Neural cell (in vitro differentiated cells): Measurements from ENCODE around the gene XXYLT1. TPM values are rescaled to one million over a fixed set of nuclear protein-coding genes. Genes with fewer than 3 reads are reported as not detected.

ENCODE experiments used
- H2AFZ ChIP-seq: fragments of 200-600, 300-800 bp; sonication (generic), shearing (Covaris generic); 2 replicates; pipeline ENCODE4 v1.6.0; 2014; ENCODE audit warnings: low read depth, mild to moderate bottlenecking, antibody characterized with exemption, low read length, moderate library complexity
- H3F3A ChIP-seq: fragments of 200-600 bp; shearing (Covaris generic); 2 replicates; pipeline ENCODE4 v1.6.1; 2016; ENCODE audit warnings: mild to moderate bottlenecking, moderate library complexity, mixed read lengths, antibody characterized with exemption, low read length; ENCODE audit not compliant: insufficient read depth, poor library complexity, severe bottlenecking
- H3K27ac ChIP-seq: fragments of 200-600, 300-800 bp; sonication (generic), shearing (Covaris generic); 2 replicates; pipeline ENCODE4 v1.5.1; 2014; ENCODE audit warnings: mild to moderate bottlenecking, low read length, moderate library complexity
- H3K27me3 ChIP-seq: fragments of 300-800, 200-600 bp; sonication (generic), shearing (Covaris generic); 2 replicates; pipeline ENCODE4 v1.6.0; 2014; ENCODE audit warnings: mild to moderate bottlenecking, low read depth, low read length, moderate library complexity; ENCODE audit not compliant: insufficient read depth
- H3K36me3 ChIP-seq: fragments of 300-800, 200-600 bp; sonication (generic), shearing (Covaris generic); 2 replicates; pipeline ENCODE4 v1.5.1; 2014; ENCODE audit warnings: mild to moderate bottlenecking, antibody characterized with exemption, low read length, moderate library complexity; ENCODE audit not compliant: insufficient read depth
- H3K4me2 ChIP-seq: fragments of 300-800, 200-600 bp; sonication (generic), shearing (Covaris generic); 2 replicates; pipeline ENCODE4 v1.6.0; 2014; ENCODE audit warnings: mild to moderate bottlenecking, low read length
- H3K4me3 ChIP-seq: fragments of 300-800, 200-600 bp; sonication (generic), shearing (Covaris generic); 2 replicates; pipeline ENCODE4 v1.5.1; 2014; ENCODE audit warnings: mild to moderate bottlenecking, low read length, moderate library complexity
- H3K79me2 ChIP-seq: fragments of 200-600 bp; shearing (Covaris generic); replicated peaks from 2 replicates; pipeline ENCODE4 v1.6.0; 2014; ENCODE audit warnings: mild to moderate bottlenecking, low read length, moderate library complexity; ENCODE audit not compliant: insufficient read depth
- H3K9ac ChIP-seq: fragments of 300-800, 200-600 bp; sonication (generic), shearing (Covaris generic); 2 replicates; pipeline ENCODE4 v1.6.1; 2016; ENCODE audit warnings: mild to moderate bottlenecking, low read length, mixed read lengths
- H3K9me2 ChIP-seq: fragments of 200-600 bp; shearing (Covaris generic); 2 replicates; pipeline ENCODE4 v1.6.1; 2016; ENCODE audit warnings: mild to moderate bottlenecking, low read length, mixed read lengths; ENCODE audit not compliant: insufficient read depth
- H3K9me3 ChIP-seq: fragments of 200-600, 300-800 bp; sonication (generic), shearing (Covaris generic); 2 replicates; pipeline ENCODE4 v1.6.1; 2016; ENCODE audit warnings: mild to moderate bottlenecking, mixed run types, low read length, moderate library complexity, mixed read lengths
- H4K20me1 ChIP-seq: fragments of 200-600 bp; shearing (Covaris generic); 2 replicates; pipeline ENCODE4 v1.6.1; 2016; ENCODE audit warnings: mild to moderate bottlenecking, mixed run types; ENCODE audit not compliant: insufficient read depth
- CTCF ChIP-seq: fragments of 450-650 bp; IDR thresholded peaks from 2 replicates; pipeline ENCODE4 v1.5.1; 2014; ENCODE audit warnings: antibody characterized with exemption, mild to moderate bottlenecking, moderate library complexity; ENCODE audit not compliant: poor library complexity, severe bottlenecking
- EP300 ChIP-seq: fragments of 450-650 bp; conservative IDR thresholded peaks from 2 replicates; pipeline ENCODE4 v1.6.1; 2014; ENCODE audit warnings: antibody characterized with exemption, mild to moderate bottlenecking, moderate library complexity; ENCODE audit not compliant: poor library complexity, severe bottlenecking
- EZH2 ChIP-seq: fragments of 200-600, 300-800 bp; shearing (Covaris generic), sonication (generic); IDR thresholded peaks from 2 replicates; pipeline ENCODE4 v1.6.1; 2014; ENCODE audit warnings: antibody characterized with exemption, low read length, borderline replicate concordance, mild to moderate bottlenecking; ENCODE audit not compliant: insufficient read depth, poor library complexity, severe bottlenecking
- MXI1 ChIP-seq: fragments of 450-650 bp; conservative IDR thresholded peaks from 2 replicates; pipeline ENCODE4 v1.6.1; 2014; ENCODE audit warnings: antibody characterized with exemption, mild to moderate bottlenecking; ENCODE audit not compliant: poor library complexity, severe bottlenecking
- POLR2AphosphoS5 ChIP-seq: IDR thresholded peaks from 2 replicates; pipeline ENCODE4 v1.6.1; 2012
- RAD21 ChIP-seq: fragments of 450-650 bp; conservative IDR thresholded peaks from 2 replicates; pipeline ENCODE4 v1.6.1; 2014; ENCODE audit warnings: antibody characterized with exemption, mild to moderate bottlenecking, moderate library complexity
- SMC3 ChIP-seq: fragments of 450-650 bp; conservative IDR thresholded peaks from 2 replicates; pipeline ENCODE4 v1.6.1; 2014; ENCODE audit warnings: antibody characterized with exemption, mild to moderate bottlenecking, moderate library complexity; ENCODE audit not compliant: poor library complexity
- TAF1 ChIP-seq: IDR thresholded peaks from 2 replicates; pipeline ENCODE4 v1.6.1; 2012; ENCODE audit warnings: low read depth
- polyA plus RNA-seq: library from polyadenylated mRNA; depleted of rRNA; stranded (reverse); fragments of >200 nt; gene quantifications from 2 replicates; pipeline ENCODE4 v1.2.3, GENCODE V29; 2014
- TF ChIP-seq, protein P1 (sequence below): IDR thresholded peaks from 2 replicates; pipeline ENCODE4 v1.6.1; 2012; ENCODE audit warnings: borderline replicate concordance

Gene XXYLT1
- polyA plus RNA-seq, 1 donor from 2014 or later, result 25.4 TPM

DNA sequence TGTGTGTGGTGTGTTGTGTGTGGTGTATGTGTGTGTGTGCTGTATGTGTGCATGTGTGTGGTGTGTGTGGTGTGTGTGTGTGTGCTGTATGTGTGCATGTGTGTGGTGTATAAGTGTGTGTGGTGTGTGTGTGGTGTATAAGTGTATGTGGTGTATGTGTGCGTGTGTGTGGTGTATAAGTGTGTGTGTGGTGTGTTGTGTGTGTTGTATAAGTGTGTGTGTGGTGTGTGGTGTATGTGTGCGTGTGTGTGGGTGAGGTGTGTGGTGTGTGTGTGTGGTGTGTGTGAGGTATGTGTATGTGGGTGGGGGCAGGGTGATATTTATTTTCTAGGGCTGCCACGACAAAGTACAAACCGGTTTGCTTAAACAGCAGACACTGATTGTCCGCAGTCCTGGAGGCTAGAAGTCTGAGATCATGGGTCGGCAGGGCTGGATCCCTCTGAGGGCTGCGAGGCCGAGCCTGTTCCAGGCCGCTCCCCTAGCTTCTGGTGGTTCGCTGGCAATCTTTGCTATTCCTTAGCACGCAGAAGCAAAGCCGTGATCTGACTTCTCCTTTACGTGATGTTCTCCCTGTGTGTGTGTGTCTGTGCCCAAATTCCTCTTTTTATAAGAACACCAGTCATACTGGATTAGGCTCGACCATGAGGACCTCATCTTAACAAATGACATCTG is 160.2 kb downstream of the XXYLT1 start:
- Histone ChIP-seq H3K27me3 (no peaks in the 10 kb centered on the region), H3K36me3 (no peaks in the 10 kb centered on the region), H3K4me2 (no peak overlapping the region), H3K4me3 (no peak overlapping the region), H3K9me3 (no peaks in the 10 kb centered on the region), H3K9me2 (no peaks in the 10 kb centered on the region), H3K79me2 (no peaks in the 10 kb centered on the region), H3K27ac (peak overlapping the region; percentile 19), H3K9ac (no peak overlapping the region), H3F3A (no peaks in the 10 kb centered on the region), H2AFZ (no peak overlapping the region), H4K20me1 (no peaks in the 10 kb centered on the region)
- no peak for TF ChIP-seq MXI1
- TF ChIP-seq TAF1, result no peak

GRCh38 chr3:195109098-195109657 is 161.8 kb downstream of the XXYLT1 start:
- Histone ChIP-seq H3K79me2 (no peaks in the 10 kb centered on the region), H3K9me2 (no peaks in the 10 kb centered on the region), H3K27me3 (no peaks in the 10 kb centered on the region), H2AFZ (no peak overlapping the region), H3K36me3 (no peaks in the 10 kb centered on the region), H3K9ac (no peak overlapping the region), H3K27ac (no peak overlapping the region), H3K9me3 (no peaks in the 10 kb centered on the region), H3K4me3 (no peak overlapping the region), H3F3A (no peaks in the 10 kb centered on the region), H4K20me1 (no peaks in the 10 kb centered on the region), H3K4me2 (no peak overlapping the region)
- TF ChIP-seq EZH2 (no peak), TAF1 (no peak), CTCF (no peak), MXI1 (no peak), EP300 (no peak), RAD21 (no peak), POLR2AphosphoS5 (no peak), SMC3 (no peak)
- TF ChIP-seq, protein P1, sequence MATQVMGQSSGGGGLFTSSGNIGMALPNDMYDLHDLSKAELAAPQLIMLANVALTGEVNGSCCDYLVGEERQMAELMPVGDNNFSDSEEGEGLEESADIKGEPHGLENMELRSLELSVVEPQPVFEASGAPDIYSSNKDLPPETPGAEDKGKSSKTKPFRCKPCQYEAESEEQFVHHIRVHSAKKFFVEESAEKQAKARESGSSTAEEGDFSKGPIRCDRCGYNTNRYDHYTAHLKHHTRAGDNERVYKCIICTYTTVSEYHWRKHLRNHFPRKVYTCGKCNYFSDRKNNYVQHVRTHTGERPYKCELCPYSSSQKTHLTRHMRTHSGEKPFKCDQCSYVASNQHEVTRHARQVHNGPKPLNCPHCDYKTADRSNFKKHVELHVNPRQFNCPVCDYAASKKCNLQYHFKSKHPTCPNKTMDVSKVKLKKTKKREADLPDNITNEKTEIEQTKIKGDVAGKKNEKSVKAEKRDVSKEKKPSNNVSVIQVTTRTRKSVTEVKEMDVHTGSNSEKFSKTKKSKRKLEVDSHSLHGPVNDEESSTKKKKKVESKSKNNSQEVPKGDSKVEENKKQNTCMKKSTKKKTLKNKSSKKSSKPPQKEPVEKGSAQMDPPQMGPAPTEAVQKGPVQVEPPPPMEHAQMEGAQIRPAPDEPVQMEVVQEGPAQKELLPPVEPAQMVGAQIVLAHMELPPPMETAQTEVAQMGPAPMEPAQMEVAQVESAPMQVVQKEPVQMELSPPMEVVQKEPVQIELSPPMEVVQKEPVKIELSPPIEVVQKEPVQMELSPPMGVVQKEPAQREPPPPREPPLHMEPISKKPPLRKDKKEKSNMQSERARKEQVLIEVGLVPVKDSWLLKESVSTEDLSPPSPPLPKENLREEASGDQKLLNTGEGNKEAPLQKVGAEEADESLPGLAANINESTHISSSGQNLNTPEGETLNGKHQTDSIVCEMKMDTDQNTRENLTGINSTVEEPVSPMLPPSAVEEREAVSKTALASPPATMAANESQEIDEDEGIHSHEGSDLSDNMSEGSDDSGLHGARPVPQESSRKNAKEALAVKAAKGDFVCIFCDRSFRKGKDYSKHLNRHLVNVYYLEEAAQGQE, result no peak
